GM21737 (cell line): ENCODE results near the gene XK.
A peak's percentile ranks its signal among the peaks of the same experiment; 100 is the strongest.

Experiments
- ATAC-seq: cut with Tn5 transposase; IDR thresholded peaks from one replicate; pipeline ENCODE4 v1.9.1; 2021; ENCODE audit warnings: mild to moderate bottlenecking, moderate library complexity; ENCODE audit not compliant: unreplicated experiment

The XK gene

DNA sequence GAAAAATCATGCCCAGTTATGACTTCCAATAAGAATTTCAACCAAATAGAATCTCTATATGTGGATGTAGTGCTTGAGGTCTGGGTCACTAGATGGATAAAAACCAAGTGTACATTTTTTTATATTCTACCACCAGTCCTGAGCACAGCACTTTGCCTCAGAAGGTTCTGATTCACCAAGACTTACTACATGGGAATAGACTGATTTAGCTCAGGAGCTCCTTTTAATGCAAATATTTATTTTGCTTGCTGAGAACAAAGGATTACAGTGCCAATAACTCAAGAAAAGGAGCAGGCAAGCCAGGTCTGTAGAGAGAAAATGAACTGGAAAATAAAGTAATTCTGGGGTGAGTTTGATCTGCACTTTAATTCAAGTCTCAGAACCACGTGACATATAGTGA lies 6.4 kb upstream of the XK start:
- no peak for ATAC-seq

DNA sequence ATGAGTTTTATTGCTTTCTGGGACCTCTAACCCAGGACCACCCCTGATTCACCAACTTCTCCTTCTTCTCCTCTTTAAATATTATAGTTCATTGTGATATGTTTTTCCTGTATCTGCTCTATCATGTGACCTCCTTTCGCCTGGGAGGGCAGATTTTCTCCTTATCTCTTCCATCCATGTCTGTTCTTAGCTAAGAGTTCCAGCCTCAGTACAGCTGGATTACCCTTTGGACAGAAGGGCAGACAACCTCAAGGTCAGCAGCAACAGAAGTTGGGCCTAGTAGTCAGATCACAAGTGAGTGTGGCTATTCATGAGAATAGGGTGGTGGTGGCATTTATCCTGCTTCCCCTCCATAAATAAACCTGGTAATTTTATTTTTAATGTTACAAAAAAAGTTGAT lies 5.7 kb upstream of the XK start:
- no peak for ATAC-seq

DNA sequence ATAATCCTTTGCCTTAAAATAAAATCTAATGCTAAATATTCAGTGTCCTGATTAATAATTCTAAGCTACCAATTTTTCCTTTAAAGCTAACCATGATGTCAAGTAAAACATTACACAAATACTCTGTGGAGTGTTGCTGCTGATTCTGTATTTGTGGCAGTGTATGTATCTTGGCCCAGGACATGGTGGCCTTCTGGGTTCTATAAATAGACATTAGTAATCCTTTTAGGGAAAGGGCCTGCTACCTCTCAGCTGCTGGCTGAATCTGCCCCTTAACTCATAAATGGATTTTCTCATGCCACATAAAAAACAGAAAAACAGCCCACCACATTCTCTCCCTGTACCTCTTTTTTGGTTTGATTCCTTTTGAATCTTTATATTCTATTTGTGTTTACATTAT lies 1.2 kb upstream of the XK start:
- ATAC-seq, result no peak

DNA sequence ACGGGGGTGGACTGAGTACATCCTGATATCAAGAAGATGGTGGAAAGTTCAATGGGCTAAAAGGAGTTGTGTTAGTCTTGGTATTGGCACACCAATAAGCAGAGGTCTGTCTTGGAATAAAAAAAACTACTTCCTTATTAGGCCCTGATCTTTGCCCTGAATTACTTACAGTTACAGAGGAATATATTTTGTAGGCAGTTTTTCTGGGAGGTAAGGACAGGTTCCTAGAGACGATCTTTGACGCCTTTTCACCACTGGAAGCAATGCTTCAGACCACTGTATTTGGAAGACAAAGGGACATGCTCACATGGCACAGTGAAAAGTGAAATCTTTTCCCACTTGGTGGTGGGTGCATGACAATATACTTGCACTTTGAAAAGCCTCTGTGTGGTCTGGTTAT lies 618 bp upstream of the XK start:
- ATAC-seq, result no peak

DNA sequence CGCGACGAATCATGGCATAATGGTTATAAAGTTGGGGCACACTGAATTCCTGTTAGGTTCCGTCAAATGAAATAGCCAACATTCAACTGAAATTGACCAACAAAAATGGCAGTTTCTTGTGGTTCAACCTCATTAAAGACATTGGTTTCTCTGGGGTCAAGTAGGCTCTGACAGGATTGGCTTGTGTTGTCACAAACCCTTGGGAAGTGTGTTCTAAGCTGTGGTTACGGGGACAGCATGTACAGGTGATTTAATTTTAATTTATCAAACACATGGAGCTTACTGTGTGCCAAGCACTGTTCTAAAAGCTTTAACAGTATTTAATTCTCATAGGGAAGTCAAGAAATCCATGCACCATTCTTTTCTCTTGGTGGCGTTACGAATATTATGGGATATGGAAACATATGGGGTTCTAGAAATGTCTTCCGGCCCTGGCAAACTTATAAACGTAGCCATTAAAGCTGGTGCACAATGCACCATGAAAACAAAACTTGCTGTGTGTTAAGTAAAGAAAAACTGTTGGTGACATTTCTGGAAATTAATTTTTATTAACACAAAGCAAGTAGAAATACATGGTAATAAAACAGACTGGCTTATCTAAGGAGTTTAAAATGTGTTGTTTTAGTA lies 891 bp downstream of the XK start:
- ATAC-seq, result no peak

DNA sequence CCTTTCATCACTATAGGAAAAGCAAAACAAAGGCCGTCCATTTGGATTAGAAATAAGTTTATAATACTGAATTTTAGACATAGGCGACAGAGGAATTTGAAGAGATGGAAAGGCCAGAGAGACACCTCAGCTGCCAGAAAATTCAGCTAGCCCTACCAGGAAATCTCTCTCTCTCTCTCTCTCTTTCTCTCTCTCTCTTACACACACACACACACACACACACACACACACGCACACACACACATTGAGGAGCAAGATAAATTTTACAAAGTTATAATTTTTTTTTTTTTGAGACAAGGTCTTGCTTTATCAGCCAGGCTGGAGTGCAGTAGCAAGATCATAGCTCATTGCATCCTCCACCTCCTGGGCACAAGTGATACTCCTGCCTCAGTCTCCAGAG lies 1.4 kb downstream of the XK start:
- ATAC-seq, result no peak

DNA sequence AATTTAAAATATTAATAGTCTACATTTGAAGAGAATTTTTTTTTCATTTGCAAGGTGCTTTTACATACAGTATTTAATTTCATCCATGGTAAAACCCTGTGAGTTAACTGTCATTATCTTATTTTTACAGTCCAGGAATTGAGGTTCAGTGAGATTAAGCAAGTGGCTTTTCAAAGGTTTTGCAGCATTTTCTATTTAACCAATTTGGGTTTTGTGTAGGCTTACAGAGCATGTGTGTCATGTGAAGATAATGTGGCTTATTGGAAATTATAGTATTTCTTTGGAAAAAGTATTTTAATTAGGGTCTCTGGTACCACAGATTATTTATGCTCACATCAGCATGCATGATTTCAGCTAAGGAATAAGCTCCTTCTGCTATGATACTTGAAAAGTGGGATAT lies 4.5 kb downstream of the XK start:
- ATAC-seq, result no peak

DNA sequence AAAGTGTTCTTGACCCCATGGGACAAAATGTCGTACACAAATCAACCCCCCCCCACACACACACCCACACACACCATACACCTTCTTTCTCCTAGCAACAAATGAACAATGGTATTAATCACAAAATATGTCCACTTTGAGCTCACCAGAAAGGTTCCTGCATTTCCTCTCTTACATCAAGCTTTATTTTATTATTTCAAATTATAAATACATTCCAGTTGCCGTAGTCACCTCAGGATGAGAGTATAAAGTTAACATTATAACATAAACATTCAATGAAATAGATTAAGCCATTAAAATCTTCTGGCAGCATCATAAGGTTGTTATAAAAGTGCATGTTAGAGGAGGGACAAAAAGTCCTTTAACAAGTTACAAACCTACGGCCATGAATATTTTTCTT lies 7.3 kb downstream of the XK start:
- ATAC-seq, result no peak

DNA sequence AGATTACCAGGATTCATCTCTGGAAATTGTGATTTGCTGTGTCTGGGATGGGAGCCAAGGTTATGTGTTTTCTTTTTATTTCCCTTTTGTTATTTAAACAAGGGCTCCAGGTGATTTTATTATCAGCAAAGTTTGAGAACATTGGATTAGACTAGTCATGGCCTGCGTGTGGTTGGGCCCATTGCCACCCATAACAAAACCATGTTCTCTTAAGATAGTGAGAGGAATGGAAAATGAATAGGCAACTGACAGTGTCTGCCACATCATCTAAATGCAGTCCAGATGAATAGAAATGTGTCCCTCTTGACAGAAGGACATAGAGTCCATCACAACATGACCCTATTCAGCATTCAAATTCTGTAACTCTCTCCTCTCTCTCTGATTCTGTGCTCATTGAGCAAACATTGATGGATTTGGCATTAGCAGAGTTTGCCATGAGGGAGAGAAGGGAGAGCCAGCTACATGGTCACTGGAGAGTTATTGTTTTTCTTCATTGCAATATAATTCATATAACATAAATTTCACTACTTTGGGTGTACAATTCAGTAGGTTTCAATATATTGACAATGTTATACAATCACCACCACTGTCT lies 11.7 kb downstream of the XK start:
- ATAC-seq, result no peak

DNA sequence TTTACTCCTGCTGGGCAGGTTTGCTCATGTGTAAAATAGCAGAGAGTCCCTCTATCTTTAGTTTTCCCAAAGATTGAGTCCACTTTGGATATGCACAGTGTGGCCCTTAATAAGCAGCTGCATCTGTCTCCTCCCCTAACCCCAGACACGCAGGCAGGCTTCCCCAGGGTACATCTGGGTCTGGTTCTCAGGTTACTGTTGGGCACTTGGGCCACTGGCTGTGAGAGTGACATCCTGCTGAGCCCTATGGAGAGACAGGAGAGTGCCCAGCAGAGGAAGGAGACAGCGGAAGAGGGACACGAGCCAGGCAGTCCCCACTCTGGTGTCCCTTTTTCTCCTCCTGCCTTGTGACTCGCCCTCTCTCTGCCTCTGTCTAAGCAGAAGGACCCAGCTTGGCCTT lies 16.0 kb downstream of the XK start:
- ATAC-seq, result no peak

DNA sequence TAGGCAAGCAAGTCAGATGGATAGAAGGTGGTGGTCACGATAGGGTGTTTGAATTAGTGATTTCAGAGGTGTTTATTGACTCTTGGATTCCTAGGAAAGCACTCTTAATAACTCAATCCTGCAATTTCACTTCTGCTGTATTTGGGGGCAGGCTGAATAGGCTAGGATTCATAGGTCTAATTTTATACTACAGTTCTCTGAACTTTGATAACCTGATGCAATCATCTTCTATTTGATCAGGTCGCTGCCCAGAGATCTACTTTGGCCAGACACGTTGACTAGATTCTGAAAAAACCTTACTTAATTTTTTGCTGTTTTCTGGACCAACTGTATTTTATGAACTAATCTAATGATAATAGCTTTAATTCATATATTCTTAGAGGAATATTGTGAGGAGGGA lies 26.4 kb downstream of the XK start:
- ATAC-seq, result no peak

DNA sequence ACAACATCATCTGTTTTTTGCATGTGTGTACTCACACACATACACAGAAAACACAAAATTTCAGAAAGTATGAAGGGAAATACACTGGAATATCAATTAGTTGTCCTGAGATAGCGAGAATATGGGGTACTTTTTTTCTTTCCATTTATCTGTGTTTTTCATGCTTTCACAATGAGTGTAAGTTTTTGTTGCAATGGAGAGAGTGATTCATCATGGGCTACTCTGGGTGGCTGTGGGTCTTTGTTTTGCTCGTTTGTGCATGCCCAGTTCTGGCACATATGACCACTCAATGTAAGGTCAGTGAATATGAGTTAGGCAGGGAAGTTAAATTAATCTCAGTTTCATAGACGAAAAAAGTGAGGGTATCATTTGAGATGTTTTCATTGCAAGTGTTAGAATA lies 26.9 kb downstream of the XK start:
- no peak for ATAC-seq

DNA sequence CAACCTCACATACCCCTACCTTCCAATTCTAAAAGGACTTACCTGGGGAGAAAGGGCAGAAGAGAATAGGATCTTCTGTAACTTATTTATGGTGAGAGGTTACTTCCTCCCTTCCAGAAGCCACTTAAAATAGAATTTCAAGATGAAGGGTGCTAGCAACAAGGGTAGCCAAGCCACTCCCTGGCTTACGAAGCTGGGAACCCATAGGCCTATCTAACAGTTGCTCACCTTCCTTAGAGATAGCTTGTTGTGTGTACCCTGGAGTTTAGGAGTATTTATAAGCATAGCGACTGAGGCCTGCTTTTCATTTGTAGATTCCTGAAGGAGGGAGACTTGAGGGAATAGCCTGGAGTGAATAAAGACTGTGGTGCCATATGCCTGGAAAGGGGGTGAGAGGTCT lies 28.9 kb downstream of the XK start:
- no peak for ATAC-seq

DNA sequence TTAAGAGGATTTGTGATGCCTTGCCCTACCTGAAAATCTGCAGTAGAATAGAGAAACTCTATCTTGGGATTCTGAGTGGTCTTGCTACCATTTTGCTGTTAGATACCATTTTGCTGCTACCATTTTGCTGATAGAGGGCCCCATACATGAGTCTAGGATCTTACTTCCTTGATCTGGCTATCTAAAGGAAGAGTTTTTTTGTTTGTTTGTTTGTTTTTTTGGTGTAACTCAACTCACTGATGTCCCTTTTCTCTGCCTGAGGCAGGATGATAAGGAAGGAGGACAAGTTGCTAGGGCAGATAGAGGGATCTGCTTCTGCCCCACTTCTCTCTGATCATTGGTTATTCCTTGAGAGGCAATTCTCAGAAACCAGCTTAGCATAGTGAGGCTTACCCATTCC lies 31.0 kb downstream of the XK start:
- ATAC-seq, result no peak

DNA sequence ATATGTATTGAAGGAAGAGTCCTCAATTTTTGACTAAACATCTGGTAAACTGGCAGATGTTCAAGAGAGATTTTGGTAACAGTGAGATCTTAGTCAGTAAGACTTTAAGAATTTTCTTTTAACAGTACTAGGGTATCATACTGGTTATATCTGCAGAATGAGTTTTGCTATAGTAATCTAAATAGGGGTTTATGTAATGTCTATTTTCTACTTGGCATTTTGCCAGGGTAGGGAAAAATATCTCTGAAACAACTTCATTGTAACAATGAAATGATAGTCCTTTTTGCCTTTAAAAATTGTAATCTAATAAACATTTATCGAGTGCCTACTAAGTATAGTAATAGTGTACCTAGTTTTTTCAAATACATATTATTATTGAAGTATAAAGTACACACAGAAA lies 32.1 kb downstream of the XK start:
- ATAC-seq, result no peak

DNA sequence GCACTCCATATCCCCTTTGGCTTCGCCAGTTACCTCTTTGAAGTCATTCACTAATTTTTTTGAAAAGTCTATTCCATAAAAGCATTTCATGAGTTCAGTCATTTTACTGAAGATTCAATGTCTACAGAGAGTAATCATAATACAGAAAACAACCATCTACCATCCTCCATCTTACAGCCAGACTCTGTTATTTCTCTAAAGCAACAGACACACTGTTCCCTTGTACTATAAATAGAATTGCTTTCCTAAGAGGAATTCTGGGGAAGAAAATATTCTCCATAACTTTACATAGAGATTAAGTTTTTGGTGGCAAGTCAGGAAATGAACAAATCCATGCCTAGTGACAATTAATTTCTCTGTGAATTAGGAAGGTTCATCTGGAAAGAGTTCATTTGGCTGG lies 37.0 kb downstream of the XK start:
- ATAC-seq, result no peak

DNA sequence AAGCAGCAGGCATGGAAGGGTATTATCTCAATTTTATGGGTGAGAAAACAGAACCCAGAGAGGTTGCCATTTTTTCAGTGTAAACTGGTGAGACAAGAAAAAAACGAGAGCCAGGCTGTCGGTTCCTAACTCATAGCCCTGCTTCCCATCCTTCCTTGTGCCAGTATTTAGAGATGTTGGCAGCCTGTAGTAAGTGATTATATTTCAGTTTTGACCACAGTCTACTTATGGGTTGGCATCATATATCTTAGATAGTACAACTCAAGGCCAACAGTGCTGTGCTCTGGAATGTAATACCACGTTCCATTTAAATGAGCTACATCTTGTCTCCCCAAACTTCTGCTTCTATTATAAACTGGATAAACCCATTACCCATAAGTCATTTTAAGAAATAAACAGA lies 40.8 kb downstream of the XK start:
- ATAC-seq, result no peak

DNA sequence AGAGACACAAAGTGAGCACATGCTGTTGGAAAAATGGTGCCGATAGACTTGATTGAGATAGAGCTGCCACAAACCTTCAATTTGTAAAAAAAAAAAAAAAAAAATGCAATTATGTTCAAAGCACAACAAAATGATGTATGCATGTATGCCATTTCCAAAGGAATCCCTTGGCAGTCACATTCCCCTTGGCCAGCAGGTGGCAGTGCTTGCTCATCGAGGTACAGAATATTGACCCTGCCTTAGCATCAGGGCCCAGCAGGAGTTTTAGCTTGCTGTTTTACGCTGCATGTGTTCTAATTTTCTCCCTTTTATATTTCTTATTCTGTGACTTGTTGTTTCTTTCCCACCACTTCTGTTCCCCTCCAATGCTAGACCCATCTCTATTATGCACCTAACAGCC lies 59.8 kb downstream of the XK start:
- peak; percentile 49 for ATAC-seq

DNA sequence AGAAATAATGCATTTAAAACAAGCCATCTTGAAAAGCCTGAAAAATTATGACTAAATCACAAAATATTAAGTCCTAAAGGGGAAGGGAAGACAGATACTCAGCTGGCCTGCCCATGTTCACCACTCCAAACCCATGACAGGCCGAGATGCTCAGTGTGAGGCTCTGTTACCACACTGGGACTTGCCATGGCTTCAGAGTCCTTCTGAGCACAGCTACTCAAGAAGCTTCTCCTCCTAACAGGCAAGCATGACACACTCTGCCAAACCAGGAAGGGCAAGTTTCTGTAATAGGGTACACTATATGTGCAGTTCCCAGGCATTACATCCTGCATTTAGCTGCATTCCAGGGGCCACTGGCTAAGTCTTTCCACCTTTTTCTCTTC lies 60.2 kb downstream of the XK start:
- peak; percentile 39 for ATAC-seq

DNA sequence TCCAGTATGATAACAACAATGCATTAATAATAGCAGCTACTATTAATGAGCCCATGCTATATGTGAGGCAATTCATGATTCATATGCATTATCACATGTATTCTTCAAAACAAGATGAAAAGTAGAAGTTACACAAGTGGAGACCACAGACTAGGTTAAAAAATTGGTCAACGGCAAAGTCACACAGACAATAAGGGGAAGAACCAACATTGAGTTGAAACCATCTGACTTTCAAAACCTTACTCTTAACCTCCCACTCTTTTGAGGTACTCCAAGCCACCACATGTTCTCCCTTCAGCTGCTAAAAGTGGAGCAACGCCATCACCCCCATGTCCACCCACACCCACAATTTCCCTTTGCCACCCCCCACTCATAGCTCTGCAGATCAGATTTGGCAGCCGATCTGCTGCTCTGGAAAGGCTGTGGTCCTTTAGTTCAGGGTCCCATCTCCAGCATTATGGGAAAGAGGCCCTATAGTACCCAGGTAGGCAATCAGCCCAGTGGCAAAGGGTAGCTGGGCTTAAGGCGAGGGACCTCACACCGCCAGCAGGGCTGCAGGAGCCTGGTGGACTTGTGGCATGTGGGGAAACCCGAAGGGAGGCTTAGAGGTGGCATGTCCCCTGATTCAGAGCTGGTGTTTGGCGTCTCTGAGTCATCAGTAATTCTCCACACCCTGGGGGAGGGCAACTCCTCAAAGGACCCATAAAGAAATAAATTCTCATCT lies 60.8 kb downstream of the XK start:
- ATAC-seq, result peak; percentile 88

DNA sequence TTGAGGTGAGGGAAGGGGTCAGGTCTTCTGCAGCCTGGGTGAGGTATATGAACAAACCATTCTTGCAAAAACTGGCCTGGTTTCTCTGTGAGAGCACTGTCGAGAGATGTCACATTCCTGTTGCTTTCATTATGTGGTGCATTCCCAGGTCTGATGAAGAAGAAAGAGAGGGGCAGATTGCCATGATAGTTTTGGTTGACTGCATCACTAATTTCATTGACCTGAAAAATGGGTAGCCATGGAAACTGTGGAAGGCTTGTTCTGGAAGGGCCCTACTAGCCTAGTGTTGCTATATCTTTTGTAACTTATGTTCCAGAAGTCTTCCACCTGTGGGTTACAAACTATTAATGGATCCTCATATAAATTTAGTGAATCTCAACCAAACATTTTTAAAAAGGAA lies 61.4 kb downstream of the XK start:
- ATAC-seq, result no peak

DNA sequence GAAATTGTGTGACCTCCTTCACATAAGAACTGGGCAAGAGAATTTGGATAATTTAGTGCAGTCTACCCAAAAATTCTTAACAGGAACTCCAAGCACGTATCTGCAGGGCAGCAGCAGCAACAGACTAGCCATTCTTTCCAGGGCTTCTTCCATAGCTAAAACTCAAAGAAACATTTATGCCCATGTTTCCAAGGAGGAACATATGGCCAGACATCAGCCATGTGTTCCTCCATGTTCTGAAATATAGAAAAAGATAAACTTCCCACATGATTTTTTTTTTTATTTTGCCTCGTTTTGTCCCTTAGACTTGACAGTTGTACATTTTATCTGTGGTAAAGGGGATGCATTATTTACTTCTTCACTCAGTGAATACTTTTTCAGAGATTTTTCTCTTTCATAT lies 66.7 kb downstream of the XK start:
- ATAC-seq, result no peak

DNA sequence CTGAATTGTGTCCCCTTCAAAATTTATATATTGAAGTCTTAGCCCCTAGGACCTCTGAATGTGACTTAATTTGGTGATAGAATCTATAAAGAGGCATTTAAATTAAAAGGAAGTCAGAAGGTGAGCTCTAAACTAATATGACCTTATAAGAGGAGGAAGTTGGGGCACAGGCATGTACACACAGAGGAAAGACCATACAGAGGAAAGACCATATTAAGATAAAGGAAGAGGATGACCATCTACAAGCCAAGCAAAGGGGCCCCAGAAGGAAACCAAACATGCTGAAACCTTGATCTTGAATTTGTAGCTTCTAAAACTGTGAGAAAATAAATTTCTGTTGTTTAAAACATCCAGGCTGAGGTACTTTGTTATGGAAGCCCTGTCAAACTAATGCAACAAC lies 67.3 kb downstream of the XK start:
- no peak for ATAC-seq
